Measurements from ENCODE around the gene SLC35F3.
"Not testable (repeated sequence)": the region's sequence is repeated elsewhere in the genome, so short reads cannot be mapped to it uniquely, and the experiment has no call there.

The SLC35F3 gene

DNA sequence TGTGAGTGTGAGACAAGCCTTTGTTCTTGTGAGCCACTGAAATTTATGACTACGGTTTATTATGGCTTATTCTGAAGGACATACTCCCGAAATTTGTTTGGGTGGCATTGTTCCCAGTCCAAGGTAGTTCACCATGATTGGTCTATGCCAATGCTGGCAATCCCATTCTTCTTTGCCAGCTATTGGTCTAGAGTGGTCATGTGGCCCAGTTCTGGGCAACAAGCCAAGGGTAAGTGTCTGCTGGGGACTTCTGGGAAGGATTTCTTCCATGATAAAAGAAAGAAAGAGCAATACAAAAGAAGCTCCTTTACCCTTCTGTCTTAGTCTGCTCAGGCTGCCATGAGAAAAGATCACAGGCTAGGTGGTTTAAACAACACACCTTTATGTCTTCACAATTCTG is 201.6 kb downstream of the SLC35F3 start:
- no peak for TF ChIP-seq ZNF274 (IDR thresholded peaks at IDR 0.05; ENCODE audit: low read depth, low read length)
- H3K4me3 ChIP-seq (ENCODE audit: low read length) = no peak overlapping the region

DNA sequence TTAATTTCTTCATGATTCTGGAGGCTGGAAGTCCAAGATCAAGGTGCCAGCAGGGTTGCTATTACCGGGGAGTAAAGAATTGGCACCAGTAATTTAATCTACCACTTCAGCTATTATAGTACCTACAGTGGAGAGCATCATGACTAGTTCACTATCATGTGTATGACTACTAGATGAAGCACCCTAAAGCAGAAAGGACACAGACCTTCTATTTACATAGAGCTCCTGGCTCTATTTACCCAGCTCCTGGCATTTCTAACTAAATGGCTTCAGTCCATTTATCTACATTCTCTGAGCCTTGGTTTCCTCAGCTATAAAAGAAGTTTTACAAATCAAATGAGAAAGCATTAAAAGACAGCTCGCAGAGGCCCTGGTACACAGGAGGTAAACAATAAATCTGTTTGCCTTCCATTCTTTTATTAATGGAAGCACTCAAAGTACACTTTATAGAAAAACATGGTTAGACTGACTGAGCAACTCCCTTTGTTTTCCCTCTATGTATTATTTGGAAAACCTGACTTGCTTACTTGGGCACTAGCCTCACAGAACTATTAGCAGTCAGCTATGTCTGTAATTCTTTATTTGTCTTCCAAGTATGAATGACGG is 203.0 kb downstream of the SLC35F3 start:
- H3K4me3 ChIP-seq (ENCODE audit: low read length) = no peak overlapping the region
- TF ChIP-seq ZNF274 (IDR thresholded peaks at IDR 0.05; ENCODE audit: low read depth, low read length) = no peak

DNA sequence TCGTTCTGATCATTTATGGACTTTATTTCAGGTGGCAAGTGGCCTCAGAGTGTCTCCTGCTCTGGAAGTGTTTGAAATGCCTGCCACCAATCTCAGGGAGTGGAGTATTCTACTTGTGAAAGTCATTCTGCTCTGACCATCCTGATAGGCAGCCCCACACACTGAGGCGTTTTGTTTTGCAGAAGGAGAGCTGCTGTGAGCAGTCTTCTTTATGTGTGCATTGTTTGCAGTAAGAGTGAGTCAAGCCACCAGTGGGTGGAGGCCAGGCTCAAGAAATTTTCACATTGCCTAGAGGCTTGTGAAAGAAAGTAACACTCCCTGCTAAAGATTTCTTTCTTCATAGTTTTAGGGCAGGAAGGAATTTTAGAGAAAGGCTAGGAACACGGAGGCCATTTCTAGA is 204.4 kb downstream of the SLC35F3 start:
- no peak overlapping the region for H3K4me3 ChIP-seq (ENCODE audit: low read length)
- TF ChIP-seq ZNF274 (IDR thresholded peaks at IDR 0.05; ENCODE audit: low read depth, low read length) = no peak

DNA sequence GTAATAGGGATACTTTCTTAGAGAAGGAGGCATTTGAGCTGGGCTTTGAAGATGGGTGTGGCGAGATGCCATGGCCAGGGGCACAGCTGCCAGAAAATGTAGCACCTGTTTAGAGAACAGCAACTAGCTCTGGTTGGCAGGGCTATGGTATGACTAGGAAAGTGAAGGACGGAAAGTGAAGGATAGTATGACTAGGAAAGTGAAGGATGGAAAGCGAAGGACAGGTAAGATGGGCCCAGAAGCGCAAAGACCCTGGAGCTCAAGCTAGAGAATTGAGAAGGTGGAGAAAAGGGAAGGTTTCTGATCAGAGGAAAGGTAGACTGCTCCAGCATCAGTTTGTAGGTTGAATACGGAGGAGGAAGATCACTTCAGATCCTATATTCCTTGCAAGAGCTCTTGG is 205.4 kb downstream of the SLC35F3 start:
- no peak overlapping the region for H3K4me3 ChIP-seq (ENCODE audit: low read length)
- no peak for TF ChIP-seq ZNF274 (IDR thresholded peaks at IDR 0.05; ENCODE audit: low read depth, low read length)

DNA sequence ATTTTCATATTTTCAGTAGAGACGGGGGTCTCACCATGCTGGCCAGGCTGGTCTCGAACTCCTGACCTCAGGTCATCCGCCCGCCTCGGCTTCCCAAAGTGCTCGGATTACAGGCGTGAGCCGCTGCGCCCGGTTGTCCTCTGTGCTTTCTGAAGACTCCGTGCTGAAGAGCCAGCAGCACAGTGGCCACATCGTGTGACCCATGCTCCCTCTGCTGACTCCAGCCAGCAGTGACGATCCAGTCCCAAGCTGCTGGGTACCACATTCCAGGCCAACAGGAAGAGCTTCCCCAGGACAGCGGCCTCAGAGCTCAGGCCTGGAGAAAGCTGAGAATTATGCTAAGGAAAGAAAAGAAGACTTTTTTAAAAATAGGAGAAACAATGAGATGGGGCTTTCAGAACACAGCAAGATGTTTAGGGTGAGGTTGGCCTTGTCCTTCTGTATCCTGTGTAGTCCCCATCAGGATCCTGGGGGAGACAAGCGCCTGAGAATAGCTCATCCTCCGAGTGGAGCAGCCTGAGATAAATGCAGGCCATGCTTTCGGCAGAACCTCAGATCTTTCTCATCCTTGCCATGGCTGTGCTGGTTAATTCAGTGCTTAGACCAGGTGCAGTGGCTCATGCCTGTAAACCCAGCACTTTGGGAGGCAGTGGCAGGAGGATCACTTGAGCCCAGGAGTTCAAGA is 207.1 kb downstream of the SLC35F3 start:
- no peak for TF ChIP-seq ZNF274 (IDR thresholded peaks at IDR 0.05; ENCODE audit: low read depth, low read length)
- no peak overlapping the region for H3K4me3 ChIP-seq (ENCODE audit: low read length)

DNA sequence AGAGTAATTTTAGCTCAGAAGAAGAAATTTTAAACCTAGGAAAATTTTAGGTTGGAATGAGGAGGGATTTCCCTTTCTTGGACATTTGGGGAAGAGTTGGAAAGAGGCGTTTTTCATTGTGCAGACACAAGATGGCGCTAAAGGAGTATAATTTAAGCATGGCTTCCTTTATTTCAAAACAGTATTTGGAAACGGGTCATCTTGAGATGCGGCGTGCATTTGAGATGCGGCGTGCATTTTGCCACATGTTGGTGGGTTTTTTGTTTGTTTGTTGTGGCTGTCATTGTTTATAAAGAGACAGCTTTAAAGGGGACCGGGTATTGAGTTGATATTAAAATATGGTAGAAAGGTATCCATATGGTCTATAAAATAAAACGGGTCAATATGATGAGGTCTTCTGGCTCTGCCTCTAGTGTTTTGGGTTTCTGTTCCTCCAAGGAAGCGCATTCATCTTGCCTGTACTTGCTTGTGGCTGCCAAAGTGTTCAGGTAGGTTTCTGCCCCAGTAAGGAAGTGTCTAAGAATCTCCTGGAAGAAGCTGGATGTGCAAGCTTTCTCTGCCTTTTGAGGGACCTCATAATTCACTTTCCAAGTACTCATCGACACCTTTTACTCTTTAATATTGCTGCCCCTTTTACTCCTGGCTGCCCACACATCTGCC is 210.3 kb downstream of the SLC35F3 start:
- TF ChIP-seq ZNF274 (IDR thresholded peaks at IDR 0.05; ENCODE audit: low read depth, low read length) = no peak
- no peak overlapping the region for H3K4me3 ChIP-seq (ENCODE audit: low read length)

DNA sequence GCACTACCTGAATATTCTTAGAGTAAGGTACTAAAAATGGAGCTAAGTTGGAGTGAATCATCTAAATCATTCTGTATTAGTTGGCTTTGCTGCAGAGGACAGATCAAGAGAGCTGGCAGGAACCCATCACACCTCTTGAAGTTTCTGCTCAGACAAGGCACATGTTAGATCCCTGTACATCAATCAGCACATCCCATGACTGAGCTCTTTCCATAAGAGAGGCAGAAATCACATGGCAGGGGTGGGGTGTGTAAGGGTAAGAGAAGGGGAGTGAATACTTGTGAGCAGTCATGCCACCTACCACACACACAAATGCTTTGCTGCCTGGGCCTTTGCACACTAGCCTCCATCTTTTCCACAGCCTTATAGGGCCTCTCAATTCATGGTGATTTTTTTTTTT is 214.4 kb downstream of the SLC35F3 start:
- TF ChIP-seq ZNF274 (IDR thresholded peaks at IDR 0.05; ENCODE audit: low read depth, low read length) = no peak
- H3K4me3 ChIP-seq (ENCODE audit: low read length) = no peak overlapping the region

DNA sequence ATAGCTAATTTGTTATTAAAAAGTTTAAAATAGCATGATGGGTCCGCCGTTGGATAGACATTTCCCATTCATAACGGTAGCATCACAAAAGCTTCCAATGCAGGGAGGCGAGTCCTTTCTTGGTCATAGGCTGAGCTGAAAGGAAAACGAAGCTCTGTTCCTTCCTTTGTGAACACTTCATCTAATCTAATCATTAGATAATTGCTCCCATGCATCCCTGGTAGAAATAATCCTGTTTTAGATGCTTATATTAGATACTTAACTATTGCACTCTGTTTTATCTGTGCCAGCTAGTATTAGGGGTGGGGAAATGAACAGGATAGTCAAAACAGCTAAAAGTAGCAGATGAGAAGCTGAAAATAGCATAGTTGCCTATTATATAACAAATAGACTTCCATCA is 215.0 kb downstream of the SLC35F3 start:
- no peak overlapping the region for H3K4me3 ChIP-seq (ENCODE audit: low read length)
- no peak for TF ChIP-seq ZNF274 (IDR thresholded peaks at IDR 0.05; ENCODE audit: low read depth, low read length)

DNA sequence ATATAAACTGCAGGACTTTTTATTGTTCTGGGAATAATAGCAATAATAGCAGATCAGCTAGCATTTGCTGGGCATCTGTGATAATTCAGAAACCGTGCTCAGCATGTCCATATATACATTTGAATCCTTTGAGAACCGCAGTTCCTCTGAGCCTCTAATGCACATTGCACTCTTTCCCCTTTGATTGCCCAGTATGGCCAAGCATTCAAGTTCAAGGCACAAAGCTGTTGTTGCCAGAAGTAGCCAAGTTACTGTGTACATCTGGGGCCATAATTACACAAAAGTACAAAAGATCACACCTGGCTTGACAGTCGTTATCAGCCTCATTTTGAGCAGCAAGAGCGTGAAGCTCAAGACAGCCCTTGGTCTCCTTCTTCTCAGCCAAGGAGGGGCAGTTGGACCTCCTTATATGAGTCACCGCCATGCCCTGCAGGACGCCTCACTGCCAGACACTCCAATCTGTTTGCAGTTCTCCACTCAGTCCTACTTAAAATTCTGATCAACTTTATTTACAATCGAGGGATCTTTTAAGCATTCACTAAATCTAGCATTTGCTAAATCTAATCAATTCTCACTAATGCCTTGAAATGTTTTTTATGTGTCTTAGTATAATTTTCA is 216.0 kb downstream of the SLC35F3 start:
- H3K4me3 ChIP-seq (ENCODE audit: low read length) = no peak overlapping the region
- no peak for TF ChIP-seq ZNF274 (IDR thresholded peaks at IDR 0.05; ENCODE audit: low read depth, low read length)

DNA sequence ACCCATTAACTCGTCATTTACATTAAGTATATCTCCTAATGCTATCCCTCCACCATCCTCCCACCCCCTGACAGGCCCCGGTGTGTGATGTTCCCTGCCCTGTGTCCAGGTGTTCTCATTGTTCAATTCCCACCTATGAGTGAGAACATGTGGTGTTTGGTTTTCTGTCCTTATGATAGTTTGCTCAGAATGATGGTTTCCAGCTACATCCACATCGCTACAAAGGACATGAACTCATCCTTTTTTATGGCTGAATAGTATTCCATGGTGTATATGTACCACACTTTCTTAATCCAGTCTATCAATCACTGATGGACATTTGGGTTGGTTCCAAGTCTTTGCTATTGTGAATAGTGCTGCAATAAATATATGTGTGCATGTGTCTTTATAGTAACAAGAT is 217.2 kb downstream of the SLC35F3 start:
- not testable (repeated sequence) for H3K4me3 ChIP-seq (ENCODE audit: low read length)

DNA sequence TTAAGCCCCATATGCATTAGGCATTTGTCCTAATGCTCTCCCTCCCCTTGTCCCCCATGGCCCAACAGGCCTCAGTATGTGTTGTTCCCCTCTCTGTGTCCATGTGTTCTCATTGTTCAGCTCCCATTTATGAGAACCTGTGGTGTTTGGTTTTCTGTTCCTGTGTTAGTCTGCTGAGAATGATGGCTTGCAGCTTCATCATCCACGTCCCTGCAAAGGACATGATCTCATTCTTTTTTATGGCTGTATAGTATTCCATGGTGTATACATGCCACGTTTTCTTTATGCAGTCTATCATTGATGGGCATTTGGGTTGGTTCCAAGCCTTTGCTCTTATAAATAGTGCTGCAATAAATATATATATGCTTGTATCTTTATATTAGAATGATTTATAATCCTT is 218.1 kb downstream of the SLC35F3 start:
- not testable (repeated sequence) for H3K4me3 ChIP-seq (ENCODE audit: low read length)

DNA sequence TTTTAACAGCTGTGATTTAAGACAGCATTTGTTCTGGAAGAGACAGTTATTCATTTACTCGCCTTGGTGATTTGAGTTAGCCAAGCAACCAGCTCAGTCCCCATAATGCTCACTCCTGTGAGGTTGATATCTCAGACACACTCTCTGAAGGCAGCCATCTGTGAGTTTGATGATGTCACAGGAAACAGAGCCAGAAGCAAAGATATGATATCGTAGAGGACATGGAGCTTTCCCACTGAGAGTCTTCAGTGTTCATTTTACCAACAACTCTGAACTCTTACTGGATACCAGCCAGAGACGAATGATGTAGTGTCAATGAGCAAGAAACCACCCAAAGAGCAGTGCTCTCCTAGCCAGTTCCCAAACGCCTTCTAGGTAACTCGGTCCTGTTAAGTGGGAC is 219.4 kb downstream of the SLC35F3 start:
- TF ChIP-seq ZNF274 (IDR thresholded peaks at IDR 0.05; ENCODE audit: low read depth, low read length) = no peak
- H3K4me3 ChIP-seq (ENCODE audit: low read length) = no peak overlapping the region

DNA sequence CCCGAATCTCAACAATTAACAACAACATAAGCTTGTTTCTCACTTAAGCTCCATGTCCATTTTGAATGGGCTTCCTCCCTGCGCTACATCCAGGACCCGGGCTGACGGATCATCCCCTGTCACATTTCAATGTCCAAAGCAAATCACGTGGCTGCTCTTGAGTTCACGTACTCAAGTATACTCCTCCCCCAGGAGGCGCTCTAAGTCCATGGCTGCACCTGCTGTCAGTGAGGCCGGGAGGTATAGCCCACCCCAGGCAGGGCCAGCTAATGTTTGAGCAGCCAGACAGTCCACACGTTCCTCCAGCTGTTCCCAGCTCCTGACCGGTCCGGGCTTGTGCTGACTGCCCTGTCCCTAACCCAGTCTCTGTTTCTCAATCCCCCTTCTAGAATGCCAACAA is 220.8 kb downstream of the SLC35F3 start:
- no peak overlapping the region for H3K4me3 ChIP-seq (ENCODE audit: low read length)
- TF ChIP-seq ZNF274 (IDR thresholded peaks at IDR 0.05; ENCODE audit: low read depth, low read length) = no peak

DNA sequence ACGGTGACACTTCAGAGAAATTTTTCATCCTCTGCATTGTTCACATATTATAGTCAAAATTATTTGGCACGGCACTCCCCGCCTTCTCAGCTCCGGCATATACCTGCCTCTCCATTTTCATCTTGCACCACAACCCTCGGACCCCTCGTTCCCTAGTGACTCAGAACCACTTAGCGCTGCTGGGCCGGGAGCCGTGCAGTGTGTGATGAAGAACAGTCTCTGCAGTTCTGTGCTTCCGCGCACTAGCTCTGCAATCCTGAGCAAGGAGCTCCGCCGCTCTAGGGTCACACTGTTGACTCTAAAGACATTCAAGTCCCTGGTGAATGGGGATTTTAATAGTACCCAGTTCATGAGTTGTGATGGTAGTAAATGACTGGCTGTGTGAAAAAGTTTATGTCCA is 221.2 kb downstream of the SLC35F3 start:
- no peak overlapping the region for H3K4me3 ChIP-seq (ENCODE audit: low read length)
- no peak for TF ChIP-seq ZNF274 (IDR thresholded peaks at IDR 0.05; ENCODE audit: low read depth, low read length)

DNA sequence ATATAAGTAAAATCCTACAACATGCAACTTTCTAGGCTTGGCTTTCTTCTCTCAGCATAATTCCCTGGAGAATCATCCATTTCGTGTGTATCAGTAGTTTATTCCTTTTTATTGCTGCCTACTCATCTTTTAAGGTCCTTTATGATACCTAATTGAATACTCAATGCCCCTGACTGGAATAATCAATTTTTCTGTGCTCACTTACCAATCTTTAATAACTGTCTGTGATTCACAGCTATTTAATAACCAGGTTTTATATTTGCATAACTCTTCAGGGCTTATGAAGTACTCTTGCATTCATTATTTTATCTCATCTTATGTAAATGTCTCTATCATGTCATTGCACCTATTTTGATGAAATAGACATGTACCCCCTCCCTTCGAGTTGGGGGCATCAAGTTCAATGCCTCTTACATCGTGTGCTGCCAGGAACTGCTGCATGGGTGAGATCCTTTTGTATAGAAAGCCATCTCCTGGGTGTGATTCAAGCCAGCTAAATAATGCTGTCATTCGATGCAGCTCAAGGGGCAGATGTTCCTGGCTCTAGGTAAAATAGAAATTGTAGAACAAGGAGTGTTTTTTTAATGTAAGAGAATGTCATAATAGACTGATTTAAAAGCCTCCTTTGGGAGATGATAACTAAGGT is 222.7 kb downstream of the SLC35F3 start:
- H3K4me3 ChIP-seq (ENCODE audit: low read length) = no peak overlapping the region
- TF ChIP-seq ZNF274 (IDR thresholded peaks at IDR 0.05; ENCODE audit: low read depth, low read length) = no peak
